ENCODE data around the gene LRRC15.

DNA sequence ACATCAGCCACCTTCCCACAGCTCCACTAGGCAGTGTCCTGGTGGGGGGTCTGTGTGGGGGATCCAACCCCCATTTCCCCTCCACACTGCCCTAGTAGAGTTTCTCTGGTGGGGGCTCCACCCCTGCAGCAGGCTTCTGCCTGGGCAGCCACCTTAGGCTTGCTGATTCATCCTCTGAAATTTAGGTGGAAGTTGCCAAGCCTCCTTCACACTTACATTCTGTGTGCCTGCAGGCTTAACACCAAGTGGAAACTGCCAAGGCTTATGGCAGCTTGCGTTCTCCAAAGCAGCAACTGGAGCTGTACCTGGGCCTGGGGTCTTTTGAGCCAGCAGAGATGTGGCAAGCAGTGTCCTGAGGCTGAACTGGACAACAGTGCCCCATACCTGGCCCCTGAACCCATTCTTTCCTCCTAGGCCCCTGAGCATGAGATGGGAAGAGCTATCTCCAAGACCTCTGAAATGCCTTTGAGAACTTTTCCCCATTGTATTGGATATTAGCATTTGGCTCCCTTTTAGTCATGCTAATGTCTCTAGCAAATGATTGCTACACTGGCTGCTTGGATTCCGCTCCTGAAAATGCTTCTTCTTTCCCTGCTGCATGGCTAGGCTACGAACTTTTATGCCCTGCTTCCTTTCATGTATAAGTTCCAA lies 50.9 kb downstream of the LRRC15 start:
- TF ChIP-seq POLR2AphosphoS5 (IDR thresholded peaks at IDR 0.05; ENCODE audit: insufficient read depth in 1 of 2, low read depth in 1 of 2) (no peak), POLR2A (IDR thresholded peaks at IDR 0.05) (no peak)
- TF ChIP-seq, protein P1, sequence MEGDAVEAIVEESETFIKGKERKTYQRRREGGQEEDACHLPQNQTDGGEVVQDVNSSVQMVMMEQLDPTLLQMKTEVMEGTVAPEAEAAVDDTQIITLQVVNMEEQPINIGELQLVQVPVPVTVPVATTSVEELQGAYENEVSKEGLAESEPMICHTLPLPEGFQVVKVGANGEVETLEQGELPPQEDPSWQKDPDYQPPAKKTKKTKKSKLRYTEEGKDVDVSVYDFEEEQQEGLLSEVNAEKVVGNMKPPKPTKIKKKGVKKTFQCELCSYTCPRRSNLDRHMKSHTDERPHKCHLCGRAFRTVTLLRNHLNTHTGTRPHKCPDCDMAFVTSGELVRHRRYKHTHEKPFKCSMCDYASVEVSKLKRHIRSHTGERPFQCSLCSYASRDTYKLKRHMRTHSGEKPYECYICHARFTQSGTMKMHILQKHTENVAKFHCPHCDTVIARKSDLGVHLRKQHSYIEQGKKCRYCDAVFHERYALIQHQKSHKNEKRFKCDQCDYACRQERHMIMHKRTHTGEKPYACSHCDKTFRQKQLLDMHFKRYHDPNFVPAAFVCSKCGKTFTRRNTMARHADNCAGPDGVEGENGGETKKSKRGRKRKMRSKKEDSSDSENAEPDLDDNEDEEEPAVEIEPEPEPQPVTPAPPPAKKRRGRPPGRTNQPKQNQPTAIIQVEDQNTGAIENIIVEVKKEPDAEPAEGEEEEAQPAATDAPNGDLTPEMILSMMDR (IDR thresholded peaks at IDR 0.05): no peak

Data from vagina (tissue), 2 donors.